Smooth muscle cell of the brain vasculature (primary cell): ENCODE measurements around the gene ELL3.
A peak's percentile ranks its signal among the peaks of the same experiment; 100 is the strongest.
"Not testable (repeated sequence)": the region's sequence is repeated elsewhere in the genome, so short reads cannot be mapped to it uniquely, and the experiment has no call there.

Experiments
- DNase-seq: peaks from one replicate; pipeline ENCODE4 v3.0.0-alpha.2; 2012; ENCODE audit warnings: low read depth, low spot score

The ELL3 gene

GRCh38 chr15:43791993-43792760, 15.4 kb upstream of the ELL3 start, which contains the start of gene SERF2:
Gene SERF2 (plus strand): TSS chr15:43792320. CDS start chr15:43792377, 57 bp downstream.
- DNase-seq: peak; percentile 100

GRCh38 chr15:43789409-43789808, 12.6 kb upstream of the ELL3 start:
- DNase-seq: no peak

- DNase-seq: no peak
Measured at GRCh38 chr15:43779016-43779415, 2.2 kb upstream of the ELL3 start.

GRCh38 chr15:43777267-43777914, 625 bp upstream of the ELL3 start:
- DNase-seq: no peak

- DNase-seq: no peak
Measured at GRCh38 chr15:43776101-43776717, 557 bp downstream of the ELL3 start.

- no peak for DNase-seq
Measured at GRCh38 chr15:43775411-43775965, 1.3 kb downstream of the ELL3 start.

- DNase-seq: no peak
Measured at GRCh38 chr15:43774062-43774461, 2.7 kb downstream of the ELL3 start.

GRCh38 chr15:43772624-43773023, 4.1 kb downstream of the ELL3 start:
- no peak for DNase-seq

GRCh38 chr15:43771816-43772215, 5.0 kb downstream of the ELL3 start:
- no peak for DNase-seq

- DNase-seq: peak; percentile 32
Measured at GRCh38 chr15:43769584-43770228, 7.1 kb downstream of the ELL3 start.

- DNase-seq: no peak
Measured at GRCh38 chr15:43763819-43764446, 12.8 kb downstream of the ELL3 start.

- DNase-seq: no peak
Measured at GRCh38 chr15:43762824-43763223, 13.9 kb downstream of the ELL3 start.

- DNase-seq: no peak
Measured at GRCh38 chr15:43751885-43752284, 24.9 kb downstream of the ELL3 start.

GRCh38 chr15:43749690-43750345, 26.9 kb downstream of the ELL3 start:
- no peak for DNase-seq

- no peak for DNase-seq
Measured at GRCh38 chr15:43748376-43748775, 28.4 kb downstream of the ELL3 start.

- peak; percentile 9 for DNase-seq
Measured at GRCh38 chr15:43746903-43747309, 29.9 kb downstream of the ELL3 start.

GRCh38 chr15:43746245-43746902, 30.4 kb downstream of the ELL3 start, which contains the start of gene PDIA3:
Gene PDIA3 (plus strand): TSS chr15:43746438. CDS start chr15:43746540, 102 bp downstream.
- peak; percentile 62 for DNase-seq

GRCh38 chr15:43735416-43735815, 41.4 kb downstream of the ELL3 start:
- no peak for DNase-seq

GRCh38 chr15:43728053-43728725, 48.6 kb downstream of the ELL3 start:
- DNase-seq: not testable (repeated sequence)

- DNase-seq: not testable (repeated sequence)
Measured at GRCh38 chr15:43726306-43726705, 50.5 kb downstream of the ELL3 start.
